ENCODE results near the gene ZNF557. TPM values are rescaled to one million over a fixed set of nuclear protein-coding genes. Genes with fewer than 3 reads are reported as not detected.

ZNF557 gene
- total RNA-seq, 1 donor = 25.6 TPM

DNA sequence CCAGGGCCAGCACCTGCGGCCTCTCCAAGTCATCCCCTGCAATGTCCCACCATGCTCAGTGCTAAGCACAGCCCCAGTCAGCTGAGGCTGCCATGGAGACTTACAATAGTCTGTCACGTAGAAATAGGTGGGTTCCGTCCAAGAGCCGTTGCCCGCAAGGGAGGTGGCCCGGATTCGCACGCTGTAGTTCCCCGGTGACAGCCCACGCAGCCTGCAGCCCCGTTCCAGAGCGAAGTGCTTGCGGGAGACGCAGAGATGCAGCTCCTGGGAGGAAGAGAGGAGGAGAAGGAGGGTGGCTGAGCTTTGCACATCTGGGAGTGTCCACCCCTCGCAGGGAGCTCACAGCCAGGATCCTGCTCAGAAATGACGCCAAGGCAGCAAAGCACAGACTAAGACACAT, 62.6 kb downstream of the ZNF557 start:
- Histone ChIP-seq H3K27me3 (ENCODE audit: insufficient read depth, low read length) (no peaks in the 10 kb centered on the region), H3K4me1 (ENCODE audit: insufficient read depth, low read length) (no peaks in the 10 kb centered on the region), H3K4me3 (ENCODE audit: low read length) (no peak overlapping the region), H3K9me3 (ENCODE audit: low read depth, low read length) (no peaks in the 10 kb centered on the region)

- no peaks in the 10 kb centered on the region for H3K27me3 ChIP-seq (ENCODE audit: insufficient read depth, low read length)
- H3K4me3 ChIP-seq (ENCODE audit: low read length) = no peak overlapping the region
- no peaks in the 10 kb centered on the region for H3K4me1 ChIP-seq (ENCODE audit: insufficient read depth, low read length)
- no peaks in the 10 kb centered on the region for H3K9me3 ChIP-seq (ENCODE audit: low read depth, low read length)
Observed at GRCh38 chr19:7137120-7137519, 67.6 kb downstream of the ZNF557 start.

Other genes starting within 250 kb of the ZNF557 start
- 15.4 TPM for gene ADGRE1, start 182.1 kb upstream of the ZNF557 start, total RNA-seq
- not detected for gene MBD3L2B, start 48.3 kb upstream of the ZNF557 start, total RNA-seq
- gene MBD3L5, start 39.1 kb upstream of the ZNF557 start, total RNA-seq = not detected
- not detected for gene MBD3L4, start 29.5 kb upstream of the ZNF557 start, total RNA-seq
- gene MBD3L2, start 20.4 kb upstream of the ZNF557 start, total RNA-seq = not detected
- gene MBD3L3, start 11.0 kb upstream of the ZNF557 start, total RNA-seq = not detected
- gene INSR, start 224.7 kb downstream of the ZNF557 start, total RNA-seq = 7.5 TPM